Heart right ventricle (tissue), 16 donors: ENCODE measurements around the gene MARK3. TPM values are rescaled to one million over a fixed set of nuclear protein-coding genes. Genes with fewer than 3 reads are reported as not detected.

Experiments used
- ATAC-seq, 8 donors: fragments of 200-7000 bp; cut with Tn5 transposase; one replicate each; pipeline ENCODE4 v1.9.1; 2020; ENCODE audit warnings: mild to moderate bottlenecking in 8 of 8, moderate library complexity in 8 of 8, moderate number of reproducible peaks in 1 of 8
- DNase-seq, 2 donors: peaks; one replicate each; pipeline ENCODE4 v3.0.0-alpha.2; 2020
- H3K27ac ChIP-seq, 10 donors: fragments of 200-600 bp; sonication (generic) in 2 of 10; one replicate each; pipeline versions ENCODE4 v1.5.0 to v1.8.0; 2020 to 2022; ENCODE audit warnings: mild to moderate bottlenecking in 3 of 10
- H3K27me3 ChIP-seq, 7 donors: fragments of 200-600 bp; one replicate each; pipeline ENCODE4 v1.8.0; 2021 to 2022; ENCODE audit warnings: mild to moderate bottlenecking in 2 of 7
- H3K36me3 ChIP-seq, 9 donors: fragments of 200-600 bp; sonication (generic) in 1 of 9; one replicate each; pipeline versions ENCODE4 v1.5.0 to v1.8.0; 2020 to 2022; ENCODE audit warnings: mild to moderate bottlenecking in 2 of 9
- H3K4me1 ChIP-seq, 9 donors: fragments of 200-600 bp; sonication (generic) in 1 of 9; one replicate each; pipeline versions ENCODE4 v1.5.0 to v1.8.0; 2020 to 2022; ENCODE audit warnings: mild to moderate bottlenecking in 4 of 9
- H3K4me3 ChIP-seq, 10 donors: fragments of 200-600 bp; sonication (generic) in 2 of 10; one replicate each; pipeline versions ENCODE4 v1.5.0 to v1.8.0; 2020 to 2022; ENCODE audit warnings: mild to moderate bottlenecking in 7 of 10, moderate library complexity in 2 of 10
- H3K9me3 ChIP-seq, 11 donors: fragments of 200-600 bp in 10 of 11; sonication (generic) in 2 of 11; one replicate each; pipeline versions ENCODE4 v1.5.0 to v1.8.0; 2013 to 2022; ENCODE audit warnings: mild to moderate bottlenecking in 2 of 11, control low read depth in 1 of 11, moderate library complexity in 1 of 11
- CTCF ChIP-seq, 9 donors: fragments of 200-600 bp; sonication (generic) in 2 of 9; IDR thresholded peaks; one replicate each; pipeline versions ENCODE4 v1.5.0 to v1.8.0; 2021 to 2022; ENCODE audit warnings: antibody characterized with exemption in 9 of 9, mild to moderate bottlenecking in 5 of 9, moderate library complexity in 1 of 9
- WGBS, 2 donors: extraction: QIAGEN DNeasy Blood & Tissue Kit; methylation state at CpG; one replicate each; pipeline ENCODE4 v1.1.7; 2013; ENCODE audit warnings: inconsistent platforms in 1 of 2; 5-methylcytosine and 5-hydroxymethylcytosine counted together
- intact Hi-C, 10 donors: fragments of 100-400 bp; cut with DNase I; formaldehyde crosslinking; loops; one replicate each; pipeline versions ENCODE4 v1.11.1 to v1.14.2; 2022
- polyA plus RNA-seq, 2 donors: library from polyadenylated mRNA; stranded (reverse); fragments of 200-250 nt; gene quantifications; one replicate each; pipeline ENCODE4 v1.2.3, GENCODE V29; 2013
- total RNA-seq, 10 donors: library from RNA; stranded (reverse); fragmentation: NEBNext Ultra II Directional in 3 of 10; extraction: Animal tissue kit (Norgen Biotek cat#: 25700) in 3 of 10; gene quantifications; one replicate each; pipeline versions ENCODE4 v1.2.1 to v1.2.4, GENCODE V29; 2021 to 2023
- donor health status: Arrhythmogenic right ventricular cardiomyopathy.
- donor health status: ischemic (EF 13 %, LVEDD 7.1; RV severe dilation, severe dysfunction).
- donor health status: healthy with polysubstance abuse.
- donor health status: DM: no; HTN: yes; CAD: no.
- donor health status: DM: no; HTN: no; CAD: no.
- donor health status: ischemic (EF 25% LVEDD 6.9; RV normal size, moderate dysfunction).
- donor health status: ischemic (EF 25% LVEDD 5.7; RV mildly dilated, moderate dysfunction).
- donor health status: healthy.
- donor health status: DM: yes; HTN: yes; CAD: no.
- donor health status: Ischemic cardiomyopathy.
- donor health status: ischemic (EF 35%, LVEDD 5.7; RV mildly dilated, moderate dysfunction).
- donor health status: nonischemic (EF 11% LVEDD 7.7; RV severe dilation, severe dysfunction).
- donor health status: DM: yes; HTN: yes; CAD: no.
- donor health status: PGD.
- donor health status: ischemic (EF 29% LVEDD 5.4; RV normal size, mild dysfunction).
- donor health status: nonischemic (EF 23%, LVEDD 6.1; RV moderate dilation, normal function).

MARK3 gene
- total and polyA plus RNA-seq, 12 donors: 62.3 to 246 (median 77.1) TPM

GRCh38 chr14:103472939-103473338 lies 87.7 kb downstream of the MARK3 start:
- no peak for ATAC-seq
- intact Hi-C loops: no loop called here
- WGBS, 2 donors: 86 to 97% methylated on average over 5 of the region's 5 CpGs
- no peak for DNase-seq
- H3K27ac ChIP-seq: no peak overlapping the region
- no peaks in the 10 kb centered on the region for H3K27me3 ChIP-seq
- H3K4me3 ChIP-seq: no peak overlapping the region
- H3K9me3 ChIP-seq: no peaks in the 10 kb centered on the region
- peaks cover 0 to 100% (median 40%) of the 10 kb centered on the region in 9 donors for H3K36me3 ChIP-seq
- no peaks in the 10 kb centered on the region for H3K4me1 ChIP-seq
- no peak for TF ChIP-seq CTCF (IDR thresholded peaks at IDR 0.05)

- H3K9me3 ChIP-seq: no peaks in the 10 kb centered on the region
- intact Hi-C loops: no loop called here
- ATAC-seq (no peak), DNase-seq (no peak)
- peaks cover 0 to 100% (median 46%) of the 10 kb centered on the region in 9 donors for H3K36me3 ChIP-seq
- no peak overlapping the region for H3K4me3 ChIP-seq
- H3K27ac ChIP-seq: no peak overlapping the region
- no peaks in the 10 kb centered on the region for H3K4me1 ChIP-seq
- WGBS, 2 donors: 91 to 93% methylated on average over 5 of the region's 5 CpGs
- H3K27me3 ChIP-seq: no peaks in the 10 kb centered on the region
- no peak for TF ChIP-seq CTCF (IDR thresholded peaks at IDR 0.05)
These were observed 89.7 kb downstream of the MARK3 start for GRCh38 chr14:103474893-103475292.

GRCh38 chr14:103476065-103476464 lies 90.8 kb downstream of the MARK3 start:
- Histone ChIP-seq H3K4me1 (peaks cover 0 to 11% (median 0%) of the 10 kb centered on the region in 9 donors), H3K4me3 (no peak overlapping the region), H3K27ac (no peak overlapping the region), H3K36me3 (peaks cover 0 to 100% (median 42%) of the 10 kb centered on the region in 9 donors), H3K9me3 (no peaks in the 10 kb centered on the region), H3K27me3 (no peaks in the 10 kb centered on the region)
- WGBS, 2 donors: 97% methylated on average over 3 of the region's 3 CpGs
- TF ChIP-seq CTCF (IDR thresholded peaks at IDR 0.05): no peak
- ATAC-seq (no peak), DNase-seq (no peak)
- intact Hi-C loops: no loop called here

- Histone ChIP-seq H3K27me3 (no peaks in the 10 kb centered on the region), H3K4me1 (peaks cover 0 to 13% (median 0%) of the 10 kb centered on the region in 9 donors), H3K4me3 (no peak overlapping the region), H3K27ac (no peak overlapping the region), H3K36me3 (peaks cover 0 to 100% (median 42%) of the 10 kb centered on the region in 9 donors), H3K9me3 (no peaks in the 10 kb centered on the region)
- ATAC-seq (no peak), DNase-seq (no peak)
- WGBS, 2 donors: 88 to 91% methylated on average over 5 of the region's 5 CpGs
- intact Hi-C loops: no loop called here
- no peak for TF ChIP-seq CTCF (IDR thresholded peaks at IDR 0.05)
These were observed 91.4 kb downstream of the MARK3 start for GRCh38 chr14:103476631-103477030.
